PC-3 (cell line): ENCODE measurements around the gene JTB.

ENCODE experiments used
- EZH2 ChIP-seq: fragments of 300-600 bp; sonication (generic); IDR thresholded peaks from one replicate; pipeline ENCODE4 v1.6.1; 2017; ENCODE audit warnings: antibody characterized with exemption, mild to moderate bottlenecking, low read length; ENCODE audit not compliant: unreplicated experiment
- EZH2phosphoT487 ChIP-seq: fragments of 300-600 bp; sonication (generic); IDR thresholded peaks from 2 replicates; pipeline ENCODE4 v1.6.1; 2018; ENCODE audit warnings: mild to moderate bottlenecking, antibody characterized with exemption, low read length, borderline replicate concordance
- TF ChIP-seq, protein P1 (sequence below): fragments of 300-600 bp; sonication (generic); conservative IDR thresholded peaks from 2 replicates; pipeline ENCODE4 v1.5.1; 2017; ENCODE audit warnings: antibody characterized with exemption, low read depth, mild to moderate bottlenecking, low read length

DNA sequence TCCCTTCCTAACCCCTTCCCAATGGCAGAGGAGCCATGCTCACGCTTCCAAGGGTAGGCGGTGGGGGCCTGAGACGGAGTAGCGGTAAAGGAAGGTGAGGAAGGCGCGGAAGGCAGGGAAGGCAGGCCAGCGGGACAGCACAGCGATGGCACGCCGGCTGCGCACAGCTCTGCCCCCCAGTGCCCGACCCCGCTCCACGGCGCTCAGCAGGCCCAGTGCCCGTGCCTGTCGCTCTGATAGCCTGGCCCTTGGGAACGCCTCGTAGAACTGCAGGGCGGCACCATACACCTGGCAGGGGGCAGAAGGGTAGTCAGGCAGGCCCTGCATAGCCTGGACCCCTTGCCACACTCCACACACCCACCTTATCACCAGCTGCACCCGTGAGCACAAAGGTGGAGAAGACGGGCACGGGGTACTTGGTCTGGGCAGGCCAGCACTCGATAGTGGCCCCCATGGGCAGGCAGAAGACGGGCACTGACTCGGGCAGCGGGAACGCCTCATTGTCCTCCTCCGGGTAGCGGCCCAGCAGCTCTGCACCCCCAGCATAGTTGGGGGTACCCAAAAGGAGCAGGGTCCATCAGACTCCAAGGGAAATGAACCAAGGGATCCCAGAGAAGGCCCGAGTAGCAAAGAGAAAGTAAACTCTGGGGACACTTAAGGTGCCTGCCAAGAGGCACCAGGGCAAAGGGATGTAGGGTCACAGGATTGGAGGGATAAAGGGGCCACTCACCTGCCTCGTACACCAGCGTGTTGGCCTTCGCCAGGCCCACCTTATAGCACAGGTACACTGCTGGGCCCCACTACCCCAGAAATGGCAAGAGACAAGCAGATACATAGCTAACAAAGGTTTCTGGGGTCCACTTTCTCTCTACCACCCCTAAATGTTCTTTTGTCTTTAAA lies 35.4 kb downstream of the JTB start:
- TF ChIP-seq, protein P1, sequence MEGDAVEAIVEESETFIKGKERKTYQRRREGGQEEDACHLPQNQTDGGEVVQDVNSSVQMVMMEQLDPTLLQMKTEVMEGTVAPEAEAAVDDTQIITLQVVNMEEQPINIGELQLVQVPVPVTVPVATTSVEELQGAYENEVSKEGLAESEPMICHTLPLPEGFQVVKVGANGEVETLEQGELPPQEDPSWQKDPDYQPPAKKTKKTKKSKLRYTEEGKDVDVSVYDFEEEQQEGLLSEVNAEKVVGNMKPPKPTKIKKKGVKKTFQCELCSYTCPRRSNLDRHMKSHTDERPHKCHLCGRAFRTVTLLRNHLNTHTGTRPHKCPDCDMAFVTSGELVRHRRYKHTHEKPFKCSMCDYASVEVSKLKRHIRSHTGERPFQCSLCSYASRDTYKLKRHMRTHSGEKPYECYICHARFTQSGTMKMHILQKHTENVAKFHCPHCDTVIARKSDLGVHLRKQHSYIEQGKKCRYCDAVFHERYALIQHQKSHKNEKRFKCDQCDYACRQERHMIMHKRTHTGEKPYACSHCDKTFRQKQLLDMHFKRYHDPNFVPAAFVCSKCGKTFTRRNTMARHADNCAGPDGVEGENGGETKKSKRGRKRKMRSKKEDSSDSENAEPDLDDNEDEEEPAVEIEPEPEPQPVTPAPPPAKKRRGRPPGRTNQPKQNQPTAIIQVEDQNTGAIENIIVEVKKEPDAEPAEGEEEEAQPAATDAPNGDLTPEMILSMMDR = no peak
- TF ChIP-seq EZH2phosphoT487 (no peak), EZH2 (no peak)
